SH-SY5Y (cell line): ENCODE results near the gene AHRR.

Experiments used
- GATA2 ChIP-seq: IDR thresholded peaks from 2 replicates; pipeline ENCODE4 v1.6.1; 2011; ENCODE audit warnings: mild to moderate bottlenecking, low read depth, low read length
- GATA3 ChIP-seq: IDR thresholded peaks from 2 replicates; pipeline ENCODE4 v1.6.1; 2011; ENCODE audit warnings: low read depth, mild to moderate bottlenecking, low read length, moderate library complexity

AHRR gene

GRCh38 chr5:378301-378891, 56.9 kb downstream of the AHRR start:
- TF ChIP-seq GATA3 (no peak), GATA2 (no peak)

- TF ChIP-seq GATA3 (no peak), GATA2 (no peak)
Measured at GRCh38 chr5:378976-379742, 57.6 kb downstream of the AHRR start.

- TF ChIP-seq GATA3 = no peak
- no peak for TF ChIP-seq GATA2
Measured at GRCh38 chr5:380701-381309, 59.3 kb downstream of the AHRR start.

GRCh38 chr5:383066-383465, 61.6 kb downstream of the AHRR start:
- TF ChIP-seq GATA3 (no peak), GATA2 (no peak)

- no peak for TF ChIP-seq GATA2
- no peak for TF ChIP-seq GATA3
Measured at GRCh38 chr5:383621-384020, 62.1 kb downstream of the AHRR start.

GRCh38 chr5:385321-385720, 63.8 kb downstream of the AHRR start:
- TF ChIP-seq GATA2 (no peak), GATA3 (no peak)

- TF ChIP-seq GATA3 (no peak), GATA2 (no peak)
Measured at GRCh38 chr5:386432-387341, 65.2 kb downstream of the AHRR start.

GRCh38 chr5:387491-388265, 66.2 kb downstream of the AHRR start:
- no peak for TF ChIP-seq GATA3
- TF ChIP-seq GATA2 = no peak

- TF ChIP-seq GATA3 = no peak
- TF ChIP-seq GATA2 = no peak
Measured at GRCh38 chr5:388266-389196, 67.0 kb downstream of the AHRR start.

- TF ChIP-seq GATA3 (no peak), GATA2 (no peak)
Measured at GRCh38 chr5:389197-389821, 67.8 kb downstream of the AHRR start.

- TF ChIP-seq GATA3 = no peak
- TF ChIP-seq GATA2 = no peak
Measured at GRCh38 chr5:389891-390622, 68.5 kb downstream of the AHRR start.
